Neural cell (in vitro differentiated cells): Measurements from ENCODE around the gene GIPC2.

Source experiments
- EP300 ChIP-seq: fragments of 450-650 bp; conservative IDR thresholded peaks from 2 replicates; pipeline ENCODE4 v1.6.1; 2014; ENCODE audit warnings: antibody characterized with exemption, mild to moderate bottlenecking, moderate library complexity; ENCODE audit not compliant: poor library complexity, severe bottlenecking
- EZH2 ChIP-seq: fragments of 200-600, 300-800 bp; shearing (Covaris generic), sonication (generic); IDR thresholded peaks from 2 replicates; pipeline ENCODE4 v1.6.1; 2014; ENCODE audit warnings: antibody characterized with exemption, low read length, borderline replicate concordance, mild to moderate bottlenecking; ENCODE audit not compliant: insufficient read depth, poor library complexity, severe bottlenecking
- MXI1 ChIP-seq: fragments of 450-650 bp; conservative IDR thresholded peaks from 2 replicates; pipeline ENCODE4 v1.6.1; 2014; ENCODE audit warnings: antibody characterized with exemption, mild to moderate bottlenecking; ENCODE audit not compliant: poor library complexity, severe bottlenecking
- POLR2AphosphoS5 ChIP-seq: IDR thresholded peaks from 2 replicates; pipeline ENCODE4 v1.6.1; 2012
- SMC3 ChIP-seq: fragments of 450-650 bp; conservative IDR thresholded peaks from 2 replicates; pipeline ENCODE4 v1.6.1; 2014; ENCODE audit warnings: antibody characterized with exemption, mild to moderate bottlenecking, moderate library complexity; ENCODE audit not compliant: poor library complexity
- TAF1 ChIP-seq: IDR thresholded peaks from 2 replicates; pipeline ENCODE4 v1.6.1; 2012; ENCODE audit warnings: low read depth
- TF ChIP-seq, protein P1 (sequence below): fragments of 450-650 bp; IDR thresholded peaks from 2 replicates; pipeline ENCODE4 v1.5.1; 2014; ENCODE audit warnings: antibody characterized with exemption, mild to moderate bottlenecking, moderate library complexity; ENCODE audit not compliant: poor library complexity, severe bottlenecking

DNA sequence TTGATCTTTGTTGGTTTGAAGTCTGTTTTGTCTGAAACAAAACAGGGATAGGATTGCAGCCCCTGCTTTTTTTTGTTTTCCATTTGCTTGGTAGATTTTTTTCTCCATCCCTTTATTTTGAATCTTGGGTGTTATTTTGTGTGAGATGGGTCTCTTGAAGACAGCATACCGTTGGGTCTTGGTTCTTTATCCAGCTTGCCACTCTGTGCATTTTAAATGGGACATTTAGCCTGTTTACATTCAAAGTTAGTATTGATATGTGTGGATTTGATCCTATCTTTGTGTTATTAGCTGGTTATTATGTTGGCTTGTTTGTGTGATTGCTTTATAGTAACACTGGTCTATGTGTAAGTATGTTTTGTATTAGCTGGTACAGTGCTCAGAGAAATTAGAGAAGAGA lies 40.9 kb downstream of the GIPC2 start:
- TF ChIP-seq, protein P1, sequence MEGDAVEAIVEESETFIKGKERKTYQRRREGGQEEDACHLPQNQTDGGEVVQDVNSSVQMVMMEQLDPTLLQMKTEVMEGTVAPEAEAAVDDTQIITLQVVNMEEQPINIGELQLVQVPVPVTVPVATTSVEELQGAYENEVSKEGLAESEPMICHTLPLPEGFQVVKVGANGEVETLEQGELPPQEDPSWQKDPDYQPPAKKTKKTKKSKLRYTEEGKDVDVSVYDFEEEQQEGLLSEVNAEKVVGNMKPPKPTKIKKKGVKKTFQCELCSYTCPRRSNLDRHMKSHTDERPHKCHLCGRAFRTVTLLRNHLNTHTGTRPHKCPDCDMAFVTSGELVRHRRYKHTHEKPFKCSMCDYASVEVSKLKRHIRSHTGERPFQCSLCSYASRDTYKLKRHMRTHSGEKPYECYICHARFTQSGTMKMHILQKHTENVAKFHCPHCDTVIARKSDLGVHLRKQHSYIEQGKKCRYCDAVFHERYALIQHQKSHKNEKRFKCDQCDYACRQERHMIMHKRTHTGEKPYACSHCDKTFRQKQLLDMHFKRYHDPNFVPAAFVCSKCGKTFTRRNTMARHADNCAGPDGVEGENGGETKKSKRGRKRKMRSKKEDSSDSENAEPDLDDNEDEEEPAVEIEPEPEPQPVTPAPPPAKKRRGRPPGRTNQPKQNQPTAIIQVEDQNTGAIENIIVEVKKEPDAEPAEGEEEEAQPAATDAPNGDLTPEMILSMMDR: no peak
- no peak for TF ChIP-seq SMC3
- no peak for TF ChIP-seq EZH2
- TF ChIP-seq MXI1: no peak
- TF ChIP-seq POLR2AphosphoS5: no peak
- TF ChIP-seq TAF1: no peak
- no peak for TF ChIP-seq EP300
